Measurements from ENCODE around the gene PPP6R1. TPM values are rescaled to one million over a fixed set of nuclear protein-coding genes. Genes with fewer than 3 reads are reported as not detected.

PPP6R1 gene
- total RNA-seq, 2 experiments from 2014 or later, result 89.6 to 161 TPM

- Histone ChIP-seq H3K9me3 (ENCODE audit: low read length) (no peaks in the 10 kb centered on the region), H3K4me2 (ENCODE audit: low read length) (peak within 1 kb of the TSS; percentile 75), H3K4me3 (ENCODE audit: low read depth, low read length, poor library complexity, severe bottlenecking) (peak within 1 kb of the TSS; percentile 64), H3K9me2 (ENCODE audit: insufficient read depth, low read length) (no peaks in the 10 kb centered on the region), H2AFZ (ENCODE audit: low read length) (peak within 1 kb of the TSS; percentile 49), H3K36me3 (ENCODE audit: insufficient read depth, low read length) (peaks cover 7% of the 10 kb centered on the region; the same call in 1 of the 2 replicates), H4K20me1 (ENCODE audit: insufficient read depth, low read length) (no peaks in the 10 kb centered on the region), H3K27ac (ENCODE audit: low read depth, low read length, poor library complexity, severe bottlenecking) (peak within 1 kb of the TSS; percentile 19), H3K79me2 (ENCODE audit: insufficient read depth, low read depth, low read length) (peaks cover 10% of the 10 kb centered on the region), H3K4me1 (ENCODE audit: insufficient read depth, low read length, poor library complexity, severe bottlenecking) (peaks cover 49% of the 10 kb centered on the region)
- ChIA-PET CTCF (ENCODE audit: unreplicated experiment) (no interaction called here), POLR2A (interaction anchor here (0.7 to 1.5 kb wide), 4 partner anchors 9 to 28 kb away, joined by 3 to 4 read pairs (median 4); no protein-coding TSS in a partner anchor)
- TF ChIP-seq CTCF (conservative IDR thresholded peaks at IDR 0.05; ENCODE audit: low read length) (no peak), EZH2phosphoT487 (IDR thresholded peaks at IDR 0.05; ENCODE audit: borderline replicate concordance, low read depth, low read length) (no peak)
- intact Hi-C loops (cut with micrococcal nuclease; ENCODE audit: unreplicated experiment), result loop anchor here (5.0 kb wide), 1 partner anchor 111 kb away; no protein-coding TSS in a partner anchor
- peak; percentile 80 for DNase-seq (ENCODE audit: low spot score)
- BruUV-seq (replicated peaks), result no TSS peak
Measured at GRCh38 chr19:55283548-55284377, 24.9 kb upstream of the PPP6R1 start, which contains the start of gene BRSK1. Gene BRSK1 (plus strand): TSS chr19:55283997. CDS start chr19:55284443, 446 bp downstream.

- peaks cover 16% of the 10 kb centered on the region; the same call in 1 of the 2 replicates for H3K36me3 ChIP-seq (ENCODE audit: insufficient read depth, low read length)
- intact Hi-C loops (cut with micrococcal nuclease; ENCODE audit: unreplicated experiment), result loop anchor here (1.0 to 5.0 kb wide), 4 partner anchors 21 to 127 kb away; partner anchors contain the start of genes PPP6R1 and UBE2S
- TF ChIP-seq EZH2phosphoT487 (IDR thresholded peaks at IDR 0.05; ENCODE audit: borderline replicate concordance, low read depth, low read length) (no peak), CTCF (conservative IDR thresholded peaks at IDR 0.05; ENCODE audit: low read length) (no peak)
- POLR2A ChIA-PET, result interaction anchor here (0.6 to 1.4 kb wide), 6 partner anchors 13 to 30 kb away, joined by 3 to 6 read pairs (median 3); no protein-coding TSS in a partner anchor
- H3K4me1 ChIP-seq (ENCODE audit: insufficient read depth, low read length, poor library complexity, severe bottlenecking), result peaks cover 78% of the 10 kb centered on the region
- peak within 1 kb of the TSS; percentile 99 for H3K4me2 ChIP-seq (ENCODE audit: low read length)
- no peaks in the 10 kb centered on the region for H3K9me3 ChIP-seq (ENCODE audit: low read length)
- peaks cover 28% of the 10 kb centered on the region for H3K79me2 ChIP-seq (ENCODE audit: insufficient read depth, low read depth, low read length)
- no TSS peak for BruUV-seq (replicated peaks)
- CTCF ChIA-PET (ENCODE audit: unreplicated experiment), result no interaction called here
- peak; percentile 98 for DNase-seq (ENCODE audit: low spot score)
- H3K9me2 ChIP-seq (ENCODE audit: insufficient read depth, low read length), result no peaks in the 10 kb centered on the region
- peak within 1 kb of the TSS; percentile 43; the same call in 1 of the 2 replicates for H2AFZ ChIP-seq (ENCODE audit: low read length)
- H3K4me3 ChIP-seq (ENCODE audit: low read depth, low read length, poor library complexity, severe bottlenecking), result peak within 1 kb of the TSS; percentile 95
- H4K20me1 ChIP-seq (ENCODE audit: insufficient read depth, low read length), result no peaks in the 10 kb centered on the region
- H3K27ac ChIP-seq (ENCODE audit: low read depth, low read length, poor library complexity, severe bottlenecking), result peak within 1 kb of the TSS; percentile 93
Measured at GRCh38 chr19:55279770-55280643, 21.2 kb upstream of the PPP6R1 start, which contains the start of gene HSPBP1. Gene HSPBP1 (minus strand): TSS chr19:55280110. CDS start chr19:55279608, 502 bp downstream.

Measured in OCI-LY7 (cell line).